B cell (primary cell): ENCODE results near the gene FRMD3.

ENCODE experiments used
- CTCF ChIP-seq: fragments of 200-600 bp; IDR thresholded peaks from one replicate; pipeline ENCODE4 v1.8.0; 2022; ENCODE audit warnings: antibody characterized with exemption, mild to moderate bottlenecking
- EZH2 ChIP-seq: IDR thresholded peaks from 2 replicates; pipeline ENCODE4 v1.6.1; 2012; ENCODE audit warnings: borderline replicate concordance, low read depth, mild to moderate bottlenecking, moderate library complexity, low read length; ENCODE audit not compliant: insufficient read depth, poor library complexity, severe bottlenecking

- TF ChIP-seq CTCF (no peak), EZH2 (no peak)
These were observed 201.5 kb downstream of the FRMD3 start for GRCh38 chr9:83336706-83337105.
